Measurements from ENCODE around the gene SH2D2A.
"Not testable (repeated sequence)": the region's sequence is repeated elsewhere in the genome, so short reads cannot be mapped to it uniquely, and the experiment has no call there.

SH2D2A gene

GRCh38 chr1:156768610-156769295 is 47.9 kb downstream of the SH2D2A start:
- no peak for DNase-seq (ENCODE audit: low read depth)

- no peak for DNase-seq (ENCODE audit: low read depth)
Observed at GRCh38 chr1:156767879-156768604, 48.6 kb downstream of the SH2D2A start.

- DNase-seq (ENCODE audit: low read depth): peak; percentile 73
Observed at GRCh38 chr1:156767101-156767878, 49.4 kb downstream of the SH2D2A start, which contains the start of gene PRCC. TSS of gene PRCC (plus strand) at chr1:156767535. CDS start at chr1:156767772, 237 bp downstream.

- DNase-seq (ENCODE audit: low read depth): no peak
Observed at GRCh38 chr1:156766298-156767100, 50.1 kb downstream of the SH2D2A start.

- no peak for DNase-seq (ENCODE audit: low read depth)
Observed at GRCh38 chr1:156765666-156766065, 51.0 kb downstream of the SH2D2A start.

- DNase-seq (ENCODE audit: low read depth): not testable (repeated sequence)
Observed at GRCh38 chr1:156765136-156765535, 51.5 kb downstream of the SH2D2A start.

GRCh38 chr1:156760796-156761104 is 55.9 kb downstream of the SH2D2A start:
- DNase-seq (ENCODE audit: low read depth): no peak

- DNase-seq (ENCODE audit: low read depth): no peak
Observed at GRCh38 chr1:156760092-156760795, 56.4 kb downstream of the SH2D2A start.

GRCh38 chr1:156757572-156758253 is 58.9 kb downstream of the SH2D2A start:
- DNase-seq (ENCODE audit: low read depth): not testable (repeated sequence)

GRCh38 chr1:156756355-156756754 is 60.3 kb downstream of the SH2D2A start:
- no peak for DNase-seq (ENCODE audit: low read depth)

All from stimulated activated CD8-positive, alpha-beta memory T cell treated with anti-CD3 and anti-CD28 coated beads, Interleukin-15, amount 100 ng/mL, for 24 hours (primary cell).